ENCODE results near the gene OSBPL1A.
A peak's percentile ranks its signal among the peaks of the same experiment; 100 is the strongest.
"Not testable (repeated sequence)": the region's sequence is repeated elsewhere in the genome, so short reads cannot be mapped to it uniquely, and the experiment has no call there.

OSBPL1A gene

DNA sequence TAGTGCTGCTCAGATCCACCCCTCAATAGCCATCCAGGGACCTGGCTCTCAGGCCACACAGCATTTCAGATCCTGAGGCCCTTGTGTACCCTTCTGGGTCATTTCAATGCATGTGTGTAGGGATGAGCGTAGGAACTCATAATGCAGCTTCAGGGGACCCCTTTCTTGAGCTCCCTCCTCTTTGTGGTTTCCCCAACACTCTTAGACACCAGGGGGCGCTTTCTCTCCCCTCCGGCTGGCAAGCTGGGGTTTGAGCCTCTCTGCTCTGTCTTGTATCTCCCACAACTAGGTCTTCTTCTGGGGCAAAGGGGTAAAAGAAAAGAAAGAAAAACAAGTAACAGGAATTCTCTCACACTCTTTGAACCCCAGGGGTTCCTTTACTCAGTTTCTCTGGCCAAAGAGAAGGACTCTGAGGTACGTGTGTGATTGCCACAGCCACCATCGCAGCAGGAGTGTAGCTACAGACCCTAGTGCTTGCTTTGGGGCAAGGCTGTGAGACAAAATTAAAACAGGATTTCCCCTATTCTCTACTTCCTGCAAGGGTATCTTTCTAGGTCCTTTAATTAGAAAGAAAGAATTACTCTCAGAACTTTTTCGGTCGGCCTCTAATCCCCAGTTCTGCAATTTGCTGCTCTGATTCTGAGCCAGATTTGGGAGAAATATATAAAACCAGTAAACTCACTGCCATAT, 220.8 kb downstream of the OSBPL1A start:
- DNase-seq: peak; percentile 50 to 66

DNA sequence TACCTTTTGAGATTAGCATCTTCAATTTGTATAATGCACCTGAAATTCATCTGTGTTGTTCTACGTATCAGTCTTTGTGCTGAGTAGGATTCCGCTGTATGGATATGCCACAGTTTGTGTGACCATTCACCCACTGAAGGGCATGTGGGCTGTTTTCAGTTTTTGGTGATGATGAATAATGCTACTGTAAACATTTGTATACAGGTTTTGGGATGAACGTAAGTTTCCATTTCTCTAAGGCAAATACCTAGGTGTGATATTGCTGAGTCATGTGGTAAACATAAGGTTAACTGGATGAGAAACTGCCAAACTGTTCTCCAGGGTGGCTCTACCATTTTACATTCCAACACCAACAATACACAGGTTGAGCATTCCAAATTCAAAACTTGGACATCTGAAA, 223.6 kb downstream of the OSBPL1A start:
- DNase-seq: no peak

DNA sequence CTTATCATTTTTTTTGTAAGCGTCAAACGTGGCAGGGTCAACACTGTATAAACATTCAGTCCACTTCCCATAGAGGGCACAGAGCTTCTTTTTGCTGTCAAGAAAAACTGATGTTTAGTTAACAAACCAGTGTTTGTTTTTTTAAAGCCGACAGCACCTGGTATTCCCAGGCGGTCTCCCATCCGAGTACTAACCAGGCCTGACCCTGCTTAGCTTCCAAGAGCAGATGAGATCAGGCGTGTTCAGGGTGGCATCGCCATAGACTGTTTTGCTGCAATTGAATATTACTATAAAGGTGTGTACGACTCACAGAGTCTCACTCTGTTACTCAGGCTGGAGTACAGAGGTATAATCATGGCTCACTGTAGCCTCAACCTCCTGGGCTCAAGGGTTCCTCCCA, 227.3 kb downstream of the OSBPL1A start:
- DNase-seq: no peak

DNA sequence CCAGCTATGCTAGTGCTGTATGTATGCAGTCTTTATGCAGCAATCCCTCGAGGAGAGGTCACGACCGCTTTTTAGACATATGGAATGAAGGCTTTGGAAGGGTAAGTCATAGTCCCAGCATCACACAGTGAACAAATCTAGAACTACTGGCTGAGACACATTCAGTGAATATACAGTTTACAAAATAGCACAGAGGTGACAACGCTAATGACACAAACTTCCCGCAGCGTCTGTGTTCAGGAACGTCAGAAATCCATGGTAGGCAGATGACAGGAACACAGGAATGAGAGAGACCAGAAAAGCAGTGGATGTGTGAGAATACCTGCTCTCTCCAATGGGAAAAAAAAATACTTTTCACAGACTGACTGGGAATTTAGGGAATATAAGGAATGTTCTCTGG, 229.1 kb downstream of the OSBPL1A start:
- DNase-seq: no peak

DNA sequence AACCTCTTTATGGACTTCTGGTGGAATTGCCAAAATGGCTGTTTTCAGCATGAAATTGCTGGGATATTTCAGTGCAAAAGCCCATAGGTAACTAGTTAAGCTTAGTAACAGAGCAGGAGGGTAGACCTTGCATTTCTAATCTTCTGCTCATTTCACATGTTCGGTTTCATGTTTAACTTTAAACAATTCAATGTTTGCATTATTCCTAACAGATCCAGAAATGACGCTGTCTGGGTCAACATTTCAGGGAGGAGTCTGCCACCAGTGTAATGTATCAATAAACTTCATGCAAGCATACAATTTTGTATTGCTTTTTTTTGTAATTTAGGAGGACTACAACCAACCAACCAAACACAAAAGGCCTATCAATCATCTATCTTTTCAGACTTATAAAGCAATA, 236.3 kb downstream of the OSBPL1A start:
- no peak for DNase-seq

DNA sequence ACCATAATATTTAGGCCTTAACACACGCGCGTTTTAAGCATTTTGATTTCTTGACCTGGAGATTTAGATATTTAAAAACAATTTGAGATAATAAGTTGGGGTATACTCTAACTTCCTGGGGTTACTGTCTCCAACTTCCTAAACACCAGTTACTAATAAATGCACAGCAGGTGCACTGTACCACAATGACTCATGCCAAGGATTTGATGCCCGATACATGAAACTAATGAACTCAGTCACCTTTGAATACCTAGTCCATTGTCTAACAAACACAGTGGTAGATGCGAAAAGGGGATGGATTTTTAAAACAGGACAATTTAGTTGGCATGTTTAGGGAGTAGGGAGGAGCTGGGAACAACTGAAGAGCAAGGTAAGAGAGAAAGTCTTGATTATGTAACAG, 237.5 kb downstream of the OSBPL1A start:
- no peak for DNase-seq

DNA sequence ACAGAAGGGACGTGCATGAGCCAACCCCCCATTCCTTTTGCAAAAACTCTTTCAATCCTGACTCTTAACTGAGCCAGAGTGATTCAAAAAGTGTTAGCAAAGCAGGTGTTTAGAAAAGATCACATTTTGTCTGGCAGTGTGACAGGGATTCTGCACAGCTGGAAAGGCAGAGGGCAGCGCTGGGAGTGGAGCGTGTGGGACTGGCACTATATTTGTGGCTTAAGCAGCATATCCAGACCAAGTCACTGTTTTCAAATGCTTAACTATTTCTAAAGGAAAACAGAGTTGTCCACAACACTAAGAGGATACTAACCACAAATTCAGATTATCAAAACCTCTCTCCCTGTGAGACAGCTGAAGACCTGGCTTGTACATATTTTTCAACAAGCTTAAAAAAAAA, 239.8 kb downstream of the OSBPL1A start:
- no peak for DNase-seq

DNA sequence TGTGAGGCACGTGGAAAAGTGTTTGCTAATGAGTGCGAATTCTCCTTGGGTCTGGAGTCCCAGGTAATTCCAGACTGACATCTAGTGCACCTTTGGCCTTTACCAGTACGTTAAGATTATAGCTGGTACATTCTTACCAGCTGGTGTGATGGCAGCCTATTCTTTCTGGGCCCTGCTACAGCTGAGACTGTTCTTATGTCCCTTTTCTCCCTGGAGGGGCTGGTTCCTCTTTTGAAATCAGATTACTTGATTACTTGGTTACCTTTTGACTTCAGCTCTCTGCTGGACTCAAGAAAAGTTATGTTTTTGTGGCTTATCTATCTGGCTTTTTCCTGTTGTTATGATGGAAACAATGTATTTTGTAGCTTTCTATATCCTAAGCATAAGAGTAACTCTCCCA, 244.2 kb downstream of the OSBPL1A start:
- no peak for DNase-seq

DNA sequence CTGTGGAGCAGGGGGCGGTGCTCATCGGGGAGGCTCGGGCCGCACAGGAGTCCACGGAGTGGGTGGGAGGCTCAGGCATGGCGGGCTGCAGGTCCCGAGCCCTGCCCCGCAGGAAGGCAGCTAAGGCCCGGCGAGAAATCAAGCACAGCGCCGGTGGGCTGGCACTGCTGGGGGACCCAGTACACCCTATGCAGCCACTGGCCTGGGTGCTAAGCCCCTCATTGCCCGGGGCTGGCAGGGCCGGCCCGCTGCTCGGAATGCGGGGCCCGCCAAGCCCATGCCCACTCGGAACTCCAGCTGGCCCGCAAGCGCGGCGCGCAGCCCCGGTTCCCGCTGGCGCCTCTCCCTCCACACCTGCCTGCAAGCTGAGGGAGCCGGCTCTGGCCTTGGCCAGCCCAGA, 248.0 kb downstream of the OSBPL1A start:
- DNase-seq: not testable (repeated sequence)

DNA sequence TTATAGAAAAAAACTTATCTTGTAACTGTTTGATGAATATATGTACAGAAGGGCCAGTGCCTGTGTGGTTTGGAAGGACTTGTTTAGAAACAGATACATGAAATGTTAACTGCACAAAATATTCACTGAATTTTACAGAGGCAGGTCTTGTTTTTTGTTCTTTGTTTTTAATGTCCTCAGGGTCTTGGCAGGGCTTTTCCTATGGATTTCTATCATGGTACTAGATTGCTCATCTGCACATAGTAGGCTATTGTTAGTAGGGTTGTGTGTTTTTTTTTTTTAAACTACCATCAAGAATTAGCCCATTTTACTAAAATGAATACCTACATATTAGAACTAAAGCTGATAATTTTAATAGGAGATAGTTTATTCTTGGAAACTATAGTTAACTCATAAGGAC, 255.2 kb downstream of the OSBPL1A start:
- DNase-seq: no peak

DNA sequence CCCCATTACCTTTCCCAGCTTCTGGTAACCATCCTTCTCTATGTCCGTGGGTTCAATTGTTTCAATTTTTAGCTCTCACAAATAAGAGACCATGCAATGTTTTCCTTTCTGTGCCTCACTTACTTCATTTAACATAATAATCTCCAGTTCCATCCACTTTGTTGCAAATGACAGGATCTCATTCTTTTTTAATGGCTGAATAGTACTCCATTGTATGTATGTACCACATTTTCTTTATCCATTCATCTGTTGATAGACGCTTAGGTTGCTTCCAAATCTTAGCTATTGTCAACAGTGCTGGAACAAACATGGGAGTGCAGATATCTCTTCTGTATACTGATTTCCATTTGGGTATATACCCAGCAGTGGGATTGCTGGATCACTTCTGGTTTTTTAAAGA, 256.9 kb downstream of the OSBPL1A start:
- no peak for DNase-seq

DNA sequence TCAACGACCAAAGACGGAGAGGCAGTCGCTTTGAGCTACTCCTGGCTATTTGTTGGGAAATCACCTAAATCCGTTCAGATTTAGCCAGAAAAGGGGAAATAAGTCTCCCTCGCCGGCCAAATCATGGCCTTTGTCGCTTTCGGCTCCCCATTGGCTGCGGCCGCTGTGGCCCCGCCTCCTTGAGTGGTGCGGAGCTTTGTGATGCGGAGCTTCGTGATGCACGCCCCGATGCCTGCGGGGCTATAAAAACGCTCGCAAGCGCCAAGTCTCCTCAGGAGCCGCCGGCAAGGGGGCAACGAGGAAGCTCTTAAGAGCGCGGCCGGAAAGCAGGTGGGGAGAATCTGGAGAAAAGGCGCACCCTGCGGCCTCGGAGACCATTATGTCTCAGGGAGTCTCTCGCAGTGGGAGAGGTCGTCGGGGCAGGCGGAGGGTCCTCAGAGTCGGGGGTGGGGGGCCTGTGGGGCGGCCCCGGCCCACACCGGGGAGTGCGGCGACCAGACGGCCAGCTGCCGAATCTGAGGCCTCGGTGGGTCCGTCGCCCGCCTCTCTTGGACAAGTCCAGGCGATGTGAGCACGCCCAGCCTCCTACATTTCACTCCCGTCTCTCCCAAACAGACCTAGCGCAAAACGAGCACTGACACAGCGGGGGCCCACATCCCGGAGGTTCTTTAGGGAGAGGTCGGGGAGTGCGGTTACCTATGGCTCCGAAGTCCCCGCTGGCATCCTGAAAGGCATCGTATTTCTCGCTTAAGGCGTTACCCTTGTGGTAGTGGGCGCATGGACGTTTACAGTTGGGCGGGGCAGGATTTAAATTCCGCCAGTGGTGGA, 258.6 kb downstream of the OSBPL1A start, which contains the start of gene CABYR:
CABYR (plus strand) TSS at position 274 of the 828 bp plus-strand sequence. CDS start 4,053 bp downstream, outside the sequence.
- peak; percentile 83 to 84 for DNase-seq

DNA sequence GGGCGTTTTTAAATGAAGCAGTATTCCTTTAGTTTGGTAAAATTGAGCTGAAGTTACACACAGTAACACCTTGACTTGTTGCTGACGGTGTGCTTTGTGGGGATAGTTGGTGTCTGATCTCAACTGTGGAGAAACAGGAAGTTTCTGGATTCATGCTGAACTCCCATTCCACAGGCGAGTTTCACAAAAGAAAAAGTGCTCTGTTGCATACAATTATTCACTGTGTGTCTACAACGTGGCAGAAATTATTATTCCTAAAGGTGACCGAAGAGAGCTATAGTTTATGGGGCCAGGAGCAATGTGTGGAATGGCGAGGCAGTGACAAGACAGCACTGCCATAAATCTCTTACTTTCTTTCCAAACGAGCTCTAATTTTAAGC, 259.2 kb downstream of the OSBPL1A start:
- no peak for DNase-seq

DNA sequence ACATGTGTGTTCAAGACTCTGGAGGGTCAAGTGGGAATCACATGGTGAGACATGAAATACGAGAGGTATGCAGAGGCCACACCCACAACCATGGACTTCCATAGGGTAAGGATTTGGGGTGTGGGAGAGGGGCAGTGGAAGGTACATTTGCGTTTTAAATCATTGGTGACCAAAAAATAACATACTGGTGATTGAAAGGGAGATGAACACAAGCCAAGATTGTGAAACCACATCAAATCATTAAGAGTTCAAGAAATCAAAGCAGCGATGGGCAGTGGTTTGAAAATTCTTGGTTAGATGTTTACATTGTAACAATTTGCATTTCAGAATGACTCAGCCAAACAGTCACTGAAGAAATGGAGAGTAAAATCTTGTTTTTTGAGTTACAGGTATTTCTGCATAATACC, 260.7 kb downstream of the OSBPL1A start:
- DNase-seq: no peak

DNA sequence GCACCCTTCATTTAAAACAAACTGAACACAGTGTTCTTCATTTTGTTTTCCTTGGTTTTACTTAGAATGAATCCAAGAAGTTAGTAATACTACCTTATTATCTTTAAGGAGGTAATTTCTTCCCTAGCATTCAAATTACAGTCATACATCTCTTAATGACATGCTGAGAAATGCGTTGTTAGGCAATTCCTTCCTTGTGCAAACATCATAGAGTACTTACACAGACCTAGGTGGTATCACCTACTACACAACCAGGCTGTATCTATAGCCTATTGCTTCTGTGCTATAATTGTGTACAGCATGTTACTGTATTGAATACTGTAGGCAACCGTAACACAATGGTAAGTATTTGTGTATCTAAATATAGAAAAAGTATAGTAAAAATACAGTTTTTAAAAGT, 267.1 kb downstream of the OSBPL1A start:
- DNase-seq: no peak

DNA sequence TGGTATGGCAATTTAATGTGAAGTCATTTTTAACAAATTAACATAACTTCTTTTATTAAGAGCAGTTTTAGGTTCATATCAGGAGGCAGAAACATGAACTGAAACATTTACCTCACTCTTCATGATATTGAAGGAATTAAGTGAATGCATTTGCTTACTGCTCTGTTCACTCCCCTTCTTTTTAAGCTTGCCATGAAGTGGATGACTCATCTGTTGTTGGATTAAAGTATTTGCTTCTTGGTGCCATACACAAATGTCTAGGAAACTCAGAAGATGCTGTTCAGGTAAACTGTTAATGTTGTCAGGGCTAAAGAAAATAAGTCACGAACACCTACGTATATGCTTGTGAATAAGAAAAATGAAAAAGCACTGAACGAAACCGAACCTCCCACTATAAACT, 268.9 kb downstream of the OSBPL1A start:
- DNase-seq: no peak

DNA sequence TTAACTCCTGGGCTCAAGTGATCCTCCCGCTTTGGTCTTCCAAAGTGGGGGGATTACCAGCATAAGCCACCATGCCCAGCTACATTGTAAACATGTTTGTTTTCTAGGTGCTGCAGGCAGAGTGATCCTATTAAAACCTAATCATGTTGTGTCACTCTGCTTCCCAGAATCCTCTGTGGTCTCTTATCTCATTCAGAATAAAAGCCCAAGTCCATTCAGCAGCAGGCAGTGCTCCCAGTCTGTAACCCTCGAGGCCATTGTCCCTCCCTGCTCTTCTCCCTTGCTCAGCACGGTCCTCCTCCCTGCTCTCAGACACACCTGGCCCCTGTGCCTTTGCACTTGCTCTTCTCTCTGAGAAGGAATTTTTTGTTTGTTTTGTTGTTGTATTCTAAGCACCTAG, 269.9 kb downstream of the OSBPL1A start:
- no peak for DNase-seq

DNA sequence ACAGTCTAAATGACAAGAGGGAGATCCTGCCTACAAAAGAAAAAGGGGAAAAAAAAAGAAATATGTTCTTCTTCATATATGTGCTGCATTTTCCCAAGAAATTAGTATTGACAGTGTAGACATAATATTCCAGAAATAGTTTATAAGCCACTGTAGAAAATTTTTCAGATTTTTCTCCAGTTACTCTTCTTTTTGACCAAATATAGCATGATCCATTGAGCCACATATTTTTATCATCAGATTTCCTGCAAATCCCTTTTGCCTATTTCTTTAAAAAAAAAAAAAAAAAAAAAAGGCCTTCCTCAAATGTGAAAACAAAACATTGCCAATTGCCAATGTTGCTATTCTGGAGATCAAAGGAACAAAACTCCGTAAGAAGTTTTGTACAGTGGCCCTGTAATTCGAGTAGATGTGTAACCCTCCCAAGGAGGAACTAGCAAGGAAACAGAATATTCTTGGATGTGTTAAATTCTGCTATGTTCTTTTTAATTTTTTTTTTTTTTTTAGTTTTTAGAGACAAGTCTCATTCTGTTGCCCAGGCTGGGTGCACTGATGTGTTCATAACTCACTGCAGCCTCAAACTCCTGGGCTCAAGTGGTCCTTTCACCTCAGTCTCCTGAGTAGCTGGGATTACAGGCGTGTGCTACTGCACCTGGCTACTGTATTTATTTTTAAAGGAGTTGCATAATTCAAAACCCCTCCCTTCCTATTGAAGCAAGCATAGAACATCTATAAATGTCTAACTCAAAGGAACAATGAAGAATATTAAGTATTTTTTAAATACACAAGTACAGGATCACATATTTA, 271.3 kb downstream of the OSBPL1A start:
- DNase-seq: no peak

DNA sequence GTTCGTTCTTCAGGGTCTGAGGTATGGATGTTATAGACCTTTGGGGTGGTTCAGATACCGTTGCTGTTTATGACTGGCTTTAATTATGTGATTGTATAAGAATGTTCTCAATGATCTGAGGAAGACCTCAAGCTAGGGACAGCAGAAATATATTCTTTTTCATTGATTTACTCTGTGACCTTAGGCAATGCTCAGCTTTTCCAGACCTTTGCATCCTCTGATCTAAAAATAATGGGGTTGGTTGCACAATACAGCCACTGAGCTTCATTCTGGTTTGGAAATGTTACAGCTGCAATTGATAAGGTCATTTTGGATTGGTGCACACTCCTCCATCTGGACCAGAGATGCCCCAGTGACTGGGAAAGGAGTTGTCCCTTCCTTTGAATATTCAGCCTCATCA, 276.0 kb downstream of the OSBPL1A start:
- no peak for DNase-seq

DNA sequence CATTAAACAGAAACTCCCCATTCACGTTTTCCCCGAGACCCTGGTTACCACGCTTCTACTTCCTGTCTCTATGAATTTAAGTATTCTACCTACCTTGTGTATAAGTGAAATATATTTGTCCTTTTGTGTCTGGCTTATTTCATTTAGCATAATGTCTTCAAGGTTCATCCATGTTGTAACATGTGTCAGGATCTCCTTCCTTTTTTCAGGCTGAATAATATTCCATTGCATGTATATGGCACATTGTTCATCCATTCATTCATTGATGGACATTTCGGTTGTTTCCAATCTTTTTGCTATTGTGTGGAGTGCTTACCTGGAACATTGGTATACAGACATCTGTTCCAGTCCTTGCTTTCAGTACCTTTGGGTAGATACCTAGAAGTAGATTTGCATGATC, 276.9 kb downstream of the OSBPL1A start:
- no peak for DNase-seq

DNA sequence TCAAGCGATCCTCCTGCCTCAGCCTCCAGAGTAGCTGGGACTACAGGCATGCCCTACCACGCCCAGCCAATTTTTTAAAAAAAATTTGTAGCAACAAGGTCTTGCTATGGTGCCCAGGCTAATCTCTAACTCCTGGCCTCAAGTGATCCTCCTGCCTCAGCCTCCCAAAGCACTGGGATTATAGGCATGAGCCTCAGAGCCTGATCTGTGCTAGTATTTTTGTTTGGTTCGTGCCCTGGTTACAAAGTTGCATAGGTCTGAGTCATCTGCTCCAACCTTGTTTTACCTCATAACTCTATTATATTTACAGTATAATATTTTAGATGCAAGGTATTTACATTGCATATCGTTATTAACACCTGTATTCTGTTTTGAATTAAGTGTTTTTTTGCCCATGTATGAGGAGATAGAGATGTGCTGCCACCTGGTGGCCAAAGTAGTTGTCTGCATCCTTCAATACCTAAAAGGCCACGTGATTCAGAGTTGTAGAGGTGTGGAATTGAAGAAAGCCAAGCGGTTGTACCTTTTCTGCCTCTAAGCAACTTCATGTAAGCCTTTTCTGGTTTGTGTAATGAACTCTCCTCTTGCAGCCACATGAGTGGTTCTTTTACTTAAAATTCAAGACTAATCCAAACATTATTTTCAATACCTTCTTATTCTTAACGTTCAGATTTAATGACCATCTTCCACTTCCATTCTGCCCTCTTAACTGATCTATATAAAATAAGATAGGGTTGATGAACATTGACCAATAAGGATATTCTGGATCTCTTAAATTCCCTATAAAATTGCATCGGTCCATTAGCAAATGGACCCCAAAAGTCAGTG, 278.7 kb downstream of the OSBPL1A start:
- peak; percentile 54 to 61 for DNase-seq

DNA sequence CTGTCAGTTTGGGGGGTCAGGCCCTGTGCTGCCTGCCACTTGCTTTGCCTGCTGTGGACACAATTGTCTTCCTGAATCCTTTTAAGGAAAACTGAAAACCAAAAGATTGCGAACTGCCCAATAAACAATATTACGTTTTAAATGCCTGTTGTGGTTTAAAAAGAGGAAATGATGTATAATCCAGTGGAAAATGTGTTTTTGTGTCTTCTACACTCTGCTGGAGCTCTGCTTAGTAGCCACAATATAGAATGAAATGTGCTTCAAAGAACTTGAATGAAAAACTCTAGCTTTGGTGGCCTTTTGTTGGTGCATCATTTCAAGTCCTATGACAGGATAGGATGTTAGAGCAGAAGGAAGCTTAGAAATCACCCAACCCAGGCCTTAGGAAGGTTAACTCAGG, 282.0 kb downstream of the OSBPL1A start:
- DNase-seq: no peak

Data from NCI-H1930 (cell line).